Ovary (tissue), 3 donors: ENCODE results near the gene SCAMP2.

Experiments used
- POLR2A ChIP-seq: fragments of 450-650 bp; IDR thresholded peaks from one replicate; pipeline ENCODE4 v1.6.1; 2017; ENCODE audit warnings: antibody characterized with exemption, mild to moderate bottlenecking, moderate library complexity
- TF ChIP-seq, protein P1 (sequence below), 3 donors: fragments of 450-650 bp in 2 of 3; fragments of 200-600 bp in 1 of 3; IDR thresholded peaks; one replicate each; pipeline versions ENCODE4 v1.5.1 to v1.8.0; 2016 to 2022; ENCODE audit warnings: antibody characterized with exemption in 3 of 3, mild to moderate bottlenecking in 1 of 3
- donor health status: DM: no; HTN: no; CAD: no.

- no peak for TF ChIP-seq POLR2A
- TF ChIP-seq, protein P1, sequence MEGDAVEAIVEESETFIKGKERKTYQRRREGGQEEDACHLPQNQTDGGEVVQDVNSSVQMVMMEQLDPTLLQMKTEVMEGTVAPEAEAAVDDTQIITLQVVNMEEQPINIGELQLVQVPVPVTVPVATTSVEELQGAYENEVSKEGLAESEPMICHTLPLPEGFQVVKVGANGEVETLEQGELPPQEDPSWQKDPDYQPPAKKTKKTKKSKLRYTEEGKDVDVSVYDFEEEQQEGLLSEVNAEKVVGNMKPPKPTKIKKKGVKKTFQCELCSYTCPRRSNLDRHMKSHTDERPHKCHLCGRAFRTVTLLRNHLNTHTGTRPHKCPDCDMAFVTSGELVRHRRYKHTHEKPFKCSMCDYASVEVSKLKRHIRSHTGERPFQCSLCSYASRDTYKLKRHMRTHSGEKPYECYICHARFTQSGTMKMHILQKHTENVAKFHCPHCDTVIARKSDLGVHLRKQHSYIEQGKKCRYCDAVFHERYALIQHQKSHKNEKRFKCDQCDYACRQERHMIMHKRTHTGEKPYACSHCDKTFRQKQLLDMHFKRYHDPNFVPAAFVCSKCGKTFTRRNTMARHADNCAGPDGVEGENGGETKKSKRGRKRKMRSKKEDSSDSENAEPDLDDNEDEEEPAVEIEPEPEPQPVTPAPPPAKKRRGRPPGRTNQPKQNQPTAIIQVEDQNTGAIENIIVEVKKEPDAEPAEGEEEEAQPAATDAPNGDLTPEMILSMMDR (IDR thresholded peaks at IDR 0.05): no peak
Observed at GRCh38 chr15:74873756-74874424, 725 bp upstream of the SCAMP2 start.
